Measurements from ENCODE around the gene LRRC2.
"Not testable (repeated sequence)": the region's sequence is repeated elsewhere in the genome, so short reads cannot be mapped to it uniquely, and the experiment has no call there.

- not testable (repeated sequence) for TF ChIP-seq EZH2 (optimal IDR thresholded peaks at IDR 0.05; ENCODE audit: low read depth, low read length)
- TF ChIP-seq, protein P1, sequence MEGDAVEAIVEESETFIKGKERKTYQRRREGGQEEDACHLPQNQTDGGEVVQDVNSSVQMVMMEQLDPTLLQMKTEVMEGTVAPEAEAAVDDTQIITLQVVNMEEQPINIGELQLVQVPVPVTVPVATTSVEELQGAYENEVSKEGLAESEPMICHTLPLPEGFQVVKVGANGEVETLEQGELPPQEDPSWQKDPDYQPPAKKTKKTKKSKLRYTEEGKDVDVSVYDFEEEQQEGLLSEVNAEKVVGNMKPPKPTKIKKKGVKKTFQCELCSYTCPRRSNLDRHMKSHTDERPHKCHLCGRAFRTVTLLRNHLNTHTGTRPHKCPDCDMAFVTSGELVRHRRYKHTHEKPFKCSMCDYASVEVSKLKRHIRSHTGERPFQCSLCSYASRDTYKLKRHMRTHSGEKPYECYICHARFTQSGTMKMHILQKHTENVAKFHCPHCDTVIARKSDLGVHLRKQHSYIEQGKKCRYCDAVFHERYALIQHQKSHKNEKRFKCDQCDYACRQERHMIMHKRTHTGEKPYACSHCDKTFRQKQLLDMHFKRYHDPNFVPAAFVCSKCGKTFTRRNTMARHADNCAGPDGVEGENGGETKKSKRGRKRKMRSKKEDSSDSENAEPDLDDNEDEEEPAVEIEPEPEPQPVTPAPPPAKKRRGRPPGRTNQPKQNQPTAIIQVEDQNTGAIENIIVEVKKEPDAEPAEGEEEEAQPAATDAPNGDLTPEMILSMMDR (IDR thresholded peaks at IDR 0.05; ENCODE audit: low read length), result not testable (repeated sequence)
Observed at GRCh38 chr3:46538425-46538802, 27.7 kb downstream of the LRRC2 start.
